ENCODE measurements around the gene NUP153. TPM values are rescaled to one million over a fixed set of nuclear protein-coding genes. Genes with fewer than 3 reads are reported as not detected.

NUP153 gene

Small RNA genes lying within 50 kb of the gene (small RNA-seq; reads per million reads assigned to genes)
- gene RF00019 (ENCODE audit: low read depth): not detected
- 2.9 reads per million, percentile 12 among the genes with 10 or more reads in this experiment for gene RNA5SP204 (ENCODE audit: low read depth)
- gene RNU6-190P (ENCODE audit: low read depth): not detected
- not detected for gene SUMO2P13 (ENCODE audit: low read depth)

All from mesenchymal stem cell (in vitro differentiated cells and primary cell).